Type B pancreatic cell (in vitro differentiated cells): ENCODE data around the gene MED8. TPM values are rescaled to one million over a fixed set of nuclear protein-coding genes. Genes with fewer than 3 reads are reported as not detected.

Source experiments
- DNase-seq: peaks from one replicate; pipeline ENCODE4 v3.0.0; 2021; ENCODE audit warnings: mixed read lengths; ENCODE audit not compliant: unreplicated experiment; ENCODE audit errors: extremely low spot score
- H3K27ac Mint-ChIP-seq: 2 replicates; pipeline ENCODE4 v1.8.0; 2021; ENCODE audit warnings: mild to moderate bottlenecking, mixed read lengths
- H3K27me3 Mint-ChIP-seq: 2 replicates; pipeline ENCODE4 v1.8.0; 2021; ENCODE audit warnings: mixed read lengths
- H3K36me3 Mint-ChIP-seq: 2 replicates; pipeline ENCODE4 v1.8.0; 2021; ENCODE audit warnings: mixed read lengths
- H3K4me1 Mint-ChIP-seq: one replicate; pipeline ENCODE4 v1.8.0; 2021; ENCODE audit warnings: mixed read lengths; ENCODE audit not compliant: unreplicated experiment
- H3K4me3 Mint-ChIP-seq: 2 replicates; pipeline ENCODE4 v1.8.0; 2021; ENCODE audit warnings: mild to moderate bottlenecking, mixed read lengths
- H3K9me3 Mint-ChIP-seq: 2 replicates; pipeline ENCODE4 v1.8.0; 2021; ENCODE audit warnings: mixed read lengths
- microRNA-seq: library from miRNA; unstranded; fragments of <30 nt; microRNA quantifications from one replicate; pipeline ENCODE4, GENCODE V29; 2020
- total RNA-seq: library from RNA; stranded (reverse); gene quantifications from 2 replicates; pipeline ENCODE4 v1.2.1, GENCODE V29; 2021; ENCODE audit warnings: low replicate concordance
- TF ChIP-seq, protein P1 (sequence below): fragments of 200-600 bp; sonication (generic); conservative IDR thresholded peaks from 2 replicates; pipeline ENCODE4 v1.5.0; 2021; ENCODE audit warnings: antibody characterized with exemption, mild to moderate bottlenecking

Gene MED8
- total RNA-seq, 1 donor from 2014 or later: 37.2 TPM

DNA sequence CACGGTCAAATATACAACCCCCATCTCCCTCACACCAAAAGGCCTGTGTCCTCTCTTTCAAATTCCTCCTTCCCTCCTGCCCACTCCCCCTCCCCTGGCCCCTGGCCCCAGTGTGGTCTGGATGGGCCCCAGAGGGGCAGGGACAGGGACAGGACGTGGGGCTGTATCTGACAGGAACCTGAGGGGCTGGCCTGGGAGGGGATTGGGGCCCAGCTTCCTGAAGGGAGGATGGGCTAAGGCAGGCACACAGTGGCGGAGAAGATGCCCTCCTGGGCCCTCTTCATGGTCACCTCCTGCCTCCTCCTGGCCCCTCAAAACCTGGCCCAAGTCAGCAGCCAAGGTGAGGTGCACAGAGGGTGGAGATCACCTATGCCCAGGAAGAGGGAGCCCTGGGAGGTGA, 52.0 kb downstream of the MED8 start, which contains the start of gene MPL:
MPL (plus strand) TSS at position 231 of the 400 bp plus-strand sequence; CDS start at position 262, 31 bp downstream.
- TF ChIP-seq, protein P1, sequence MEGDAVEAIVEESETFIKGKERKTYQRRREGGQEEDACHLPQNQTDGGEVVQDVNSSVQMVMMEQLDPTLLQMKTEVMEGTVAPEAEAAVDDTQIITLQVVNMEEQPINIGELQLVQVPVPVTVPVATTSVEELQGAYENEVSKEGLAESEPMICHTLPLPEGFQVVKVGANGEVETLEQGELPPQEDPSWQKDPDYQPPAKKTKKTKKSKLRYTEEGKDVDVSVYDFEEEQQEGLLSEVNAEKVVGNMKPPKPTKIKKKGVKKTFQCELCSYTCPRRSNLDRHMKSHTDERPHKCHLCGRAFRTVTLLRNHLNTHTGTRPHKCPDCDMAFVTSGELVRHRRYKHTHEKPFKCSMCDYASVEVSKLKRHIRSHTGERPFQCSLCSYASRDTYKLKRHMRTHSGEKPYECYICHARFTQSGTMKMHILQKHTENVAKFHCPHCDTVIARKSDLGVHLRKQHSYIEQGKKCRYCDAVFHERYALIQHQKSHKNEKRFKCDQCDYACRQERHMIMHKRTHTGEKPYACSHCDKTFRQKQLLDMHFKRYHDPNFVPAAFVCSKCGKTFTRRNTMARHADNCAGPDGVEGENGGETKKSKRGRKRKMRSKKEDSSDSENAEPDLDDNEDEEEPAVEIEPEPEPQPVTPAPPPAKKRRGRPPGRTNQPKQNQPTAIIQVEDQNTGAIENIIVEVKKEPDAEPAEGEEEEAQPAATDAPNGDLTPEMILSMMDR: no peak
- H3K4me3 Mint-ChIP-seq: no peak within 1 kb of the TSS
- no peak within 1 kb of the TSS for H3K27ac Mint-ChIP-seq
- H3K9me3 Mint-ChIP-seq: no peaks in the 10 kb centered on the region
- no peak for DNase-seq
- H3K36me3 Mint-ChIP-seq: no peaks in the 10 kb centered on the region
- H3K27me3 Mint-ChIP-seq: peaks cover 10% of the 10 kb centered on the region
- H3K4me1 Mint-ChIP-seq: no peaks in the 10 kb centered on the region

DNA sequence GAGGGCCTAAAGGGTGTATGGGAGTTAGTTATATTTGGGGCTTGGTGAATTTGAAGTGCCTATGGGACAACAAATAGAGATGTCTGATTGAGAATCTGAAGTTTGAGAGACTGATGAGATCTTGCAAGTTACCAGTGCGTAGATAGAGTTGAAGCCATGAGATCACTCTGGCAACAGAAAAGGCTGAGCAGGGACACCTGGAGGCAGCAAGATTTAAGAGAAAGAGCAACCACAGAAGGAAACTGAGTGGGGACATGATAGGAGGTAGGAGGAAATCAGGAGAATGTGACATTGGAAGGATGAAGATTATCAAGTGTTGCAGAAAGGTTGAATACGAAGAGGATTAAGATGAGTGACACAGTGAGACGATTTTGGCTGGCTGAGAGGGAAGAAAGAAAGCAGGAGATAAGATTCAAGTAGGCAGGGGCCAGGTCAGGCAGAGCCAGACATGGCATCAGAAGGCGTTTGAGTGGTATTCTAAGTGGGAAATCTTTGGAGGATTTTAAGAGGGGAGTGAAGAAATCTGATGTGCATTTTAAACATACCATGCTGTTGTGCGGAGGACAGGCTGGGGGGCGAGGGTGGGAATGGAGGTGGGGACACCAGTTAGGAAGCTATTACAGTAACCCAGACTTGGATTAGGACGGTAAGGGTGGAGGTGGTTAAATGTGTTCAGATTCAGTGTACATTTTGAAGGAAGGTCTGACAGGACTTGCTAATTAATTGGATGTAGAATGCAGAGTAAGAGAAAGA, 55.0 kb downstream of the MED8 start:
- H3K4me1 Mint-ChIP-seq: no peaks in the 10 kb centered on the region
- no peaks in the 10 kb centered on the region for H3K9me3 Mint-ChIP-seq
- H3K4me3 Mint-ChIP-seq: no peak overlapping the region
- no peaks in the 10 kb centered on the region for H3K36me3 Mint-ChIP-seq
- peaks cover 5% of the 10 kb centered on the region for H3K27me3 Mint-ChIP-seq
- no peak overlapping the region for H3K27ac Mint-ChIP-seq
- TF ChIP-seq, protein P1: no peak
- DNase-seq: no peak

Small RNAs within 50 kb of the gene (microRNA-seq; reads per million reads assigned to microRNA genes)
- gene MIR6734: 3.9 reads per million, percentile 13 among the genes with 10 or more reads in this experiment

Other genes with a start within 250 kb of the MED8 start
- gene EBNA1BP2, start 217.5 kb downstream of the MED8 start, total RNA-seq: 57.2 and 68.3 TPM in 2 replicates
- 0.74 and 1.8 TPM in 2 replicates for gene CFAP57, start 217.5 kb downstream of the MED8 start, total RNA-seq
- 19.8 and 51.7 TPM in 2 replicates for gene TMEM125, start 119.8 kb downstream of the MED8 start, total RNA-seq
- 9.9 and 17.2 TPM in 2 replicates for gene C1orf210, start 104.2 kb downstream of the MED8 start, total RNA-seq
- gene TIE1, start 88.8 kb downstream of the MED8 start, total RNA-seq: 1.3 TPM in 1 of 2 replicates, not detected in the other
- not detected in 2 replicates for gene MPL, start 52.0 kb downstream of the MED8 start, total RNA-seq
- gene CDC20, start 30.8 kb downstream of the MED8 start, total RNA-seq: 33.9 and 114 TPM in 2 replicates
- 52.2 and 124 TPM in 2 replicates for gene ELOVL1, start 21.8 kb downstream of the MED8 start, total RNA-seq
- gene SZT2, start 99 bp upstream of the MED8 start, total RNA-seq: 45.8 and 65.7 TPM in 2 replicates
- gene HYI, start 64.1 kb upstream of the MED8 start, total RNA-seq: 20.0 and 36.0 TPM in 2 replicates
- gene PTPRF, start 141.1 kb upstream of the MED8 start, total RNA-seq: 260 and 507 TPM in 2 replicates